ENCODE results near the gene GJC1. TPM values are rescaled to one million over a fixed set of nuclear protein-coding genes. Genes with fewer than 3 reads are reported as not detected.

Gene GJC1
- polyA plus RNA-seq, 2 of the 4 experiments (the other 2 are of a cell fraction), result 21.2 to 22.1 TPM

GRCh38 chr17:44830359-44831288 is 537 bp upstream of the GJC1 start (continued):
- TF ChIP-seq SMC3 (IDR thresholded peaks at IDR 0.05) (no peak), GATA3 (IDR thresholded peaks at IDR 0.05; ENCODE audit: borderline replicate concordance) (no peak), MYC (IDR thresholded peaks at IDR 0.05; ENCODE audit: borderline replicate concordance, low read length) (no peak; the same call in 1 of the 2 replicates), HOXB13 (CRISPR knock-in tag; IDR thresholded peaks at IDR 0.05; ENCODE audit: low read depth) (peak; percentile 70; the same call in 1 of the 2 replicates), MAZ (IDR thresholded peaks at IDR 0.05; ENCODE audit: borderline replicate concordance, low read depth, low read length) (no peak), MAFK (IDR thresholded peaks at IDR 0.05; ENCODE audit: partially characterized antibody) (no peak), FOSB (CRISPR knock-in tag; IDR thresholded peaks at IDR 0.05) (peak; percentile 64), CBX8 (IDR thresholded peaks at IDR 0.05) (no peak), RNF2 (IDR thresholded peaks at IDR 0.05; ENCODE audit: borderline replicate concordance, low read depth) (peak; percentile 38; the same call in 1 of the 2 replicates), ZSCAN20 (CRISPR knock-in tag; IDR thresholded peaks at IDR 0.05) (no peak), FOXS1 (CRISPR knock-in tag; IDR thresholded peaks at IDR 0.05) (peak; percentile 62; the same call in 1 of the 2 replicates), ESRRA (IDR thresholded peaks at IDR 0.05; ENCODE audit: borderline replicate concordance, low read length) (no peak), HEYL (CRISPR knock-in tag; IDR thresholded peaks at IDR 0.05) (no peak), RAD21 (conservative IDR thresholded peaks at IDR 0.05 in 1 of 2, IDR thresholded peaks at IDR 0.05 in 1 of 2) (no peak), HMGXB4 (CRISPR knock-in tag; IDR thresholded peaks at IDR 0.05; ENCODE audit: borderline replicate concordance) (no peak), JUNB (IDR thresholded peaks at IDR 0.05) (no peak), CHD4 (IDR thresholded peaks at IDR 0.05; ENCODE audit: borderline replicate concordance) (no peak; the same call in 1 of the 2 replicates), KDM5A (IDR thresholded peaks at IDR 0.05) (no peak), EP300 (IDR thresholded peaks at IDR 0.05) (no peak), ZC3H11A (IDR thresholded peaks at IDR 0.05) (no peak), JUN (IDR thresholded peaks at IDR 0.05) (no peak), NPAS2 (CRISPR knock-in tag; IDR thresholded peaks at IDR 0.05; ENCODE audit: borderline replicate concordance) (no peak)
- TF ChIP-seq, protein P1, sequence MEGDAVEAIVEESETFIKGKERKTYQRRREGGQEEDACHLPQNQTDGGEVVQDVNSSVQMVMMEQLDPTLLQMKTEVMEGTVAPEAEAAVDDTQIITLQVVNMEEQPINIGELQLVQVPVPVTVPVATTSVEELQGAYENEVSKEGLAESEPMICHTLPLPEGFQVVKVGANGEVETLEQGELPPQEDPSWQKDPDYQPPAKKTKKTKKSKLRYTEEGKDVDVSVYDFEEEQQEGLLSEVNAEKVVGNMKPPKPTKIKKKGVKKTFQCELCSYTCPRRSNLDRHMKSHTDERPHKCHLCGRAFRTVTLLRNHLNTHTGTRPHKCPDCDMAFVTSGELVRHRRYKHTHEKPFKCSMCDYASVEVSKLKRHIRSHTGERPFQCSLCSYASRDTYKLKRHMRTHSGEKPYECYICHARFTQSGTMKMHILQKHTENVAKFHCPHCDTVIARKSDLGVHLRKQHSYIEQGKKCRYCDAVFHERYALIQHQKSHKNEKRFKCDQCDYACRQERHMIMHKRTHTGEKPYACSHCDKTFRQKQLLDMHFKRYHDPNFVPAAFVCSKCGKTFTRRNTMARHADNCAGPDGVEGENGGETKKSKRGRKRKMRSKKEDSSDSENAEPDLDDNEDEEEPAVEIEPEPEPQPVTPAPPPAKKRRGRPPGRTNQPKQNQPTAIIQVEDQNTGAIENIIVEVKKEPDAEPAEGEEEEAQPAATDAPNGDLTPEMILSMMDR (IDR thresholded peaks at IDR 0.05), result no peak
- TF ChIP-seq, protein P2, sequence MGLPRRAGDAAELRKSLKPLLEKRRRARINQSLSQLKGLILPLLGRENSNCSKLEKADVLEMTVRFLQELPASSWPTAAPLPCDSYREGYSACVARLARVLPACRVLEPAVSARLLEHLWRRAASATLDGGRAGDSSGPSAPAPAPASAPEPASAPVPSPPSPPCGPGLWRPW (IDR thresholded peaks at IDR 0.05), result no peak
- TF ChIP-seq, protein P3, sequence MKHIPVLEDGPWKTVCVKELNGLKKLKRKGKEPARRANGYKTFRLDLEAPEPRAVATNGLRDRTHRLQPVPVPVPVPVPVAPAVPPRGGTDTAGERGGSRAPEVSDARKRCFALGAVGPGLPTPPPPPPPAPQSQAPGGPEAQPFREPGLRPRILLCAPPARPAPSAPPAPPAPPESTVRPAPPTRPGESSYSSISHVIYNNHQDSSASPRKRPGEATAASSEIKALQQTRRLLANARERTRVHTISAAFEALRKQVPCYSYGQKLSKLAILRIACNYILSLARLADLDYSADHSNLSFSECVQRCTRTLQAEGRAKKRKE (CRISPR knock-in tag; IDR thresholded peaks at IDR 0.05; ENCODE audit: low read depth), result peak; percentile 62; the same call in 1 of the 2 replicates
